Neural cell (in vitro differentiated cells): ENCODE measurements around the gene CD300LF.

Experiments used
- CTCF ChIP-seq: fragments of 450-650 bp; IDR thresholded peaks from 2 replicates; pipeline ENCODE4 v1.5.1; 2014; ENCODE audit warnings: antibody characterized with exemption, mild to moderate bottlenecking, moderate library complexity; ENCODE audit not compliant: poor library complexity, severe bottlenecking
- EZH2 ChIP-seq: fragments of 200-600, 300-800 bp; shearing (Covaris generic), sonication (generic); IDR thresholded peaks from 2 replicates; pipeline ENCODE4 v1.6.1; 2014; ENCODE audit warnings: antibody characterized with exemption, low read length, borderline replicate concordance, mild to moderate bottlenecking; ENCODE audit not compliant: insufficient read depth, poor library complexity, severe bottlenecking
- REST ChIP-seq: IDR thresholded peaks from 2 replicates; pipeline ENCODE4 v1.6.1; 2012; ENCODE audit warnings: borderline replicate concordance

GRCh38 chr17:74729368-74729767, 16.6 kb upstream of the CD300LF start:
- TF ChIP-seq CTCF (no peak), REST (no peak), EZH2 (no peak)
